ENCODE data around the gene BCL7A. TPM values are rescaled to one million over a fixed set of nuclear protein-coding genes. Genes with fewer than 3 reads are reported as not detected.

BCL7A gene
- total and polyA plus RNA-seq, 9 of the 15 experiments (the other 6 are each of a cell fraction or from before 2014, with no cell fraction given) = 0.25 to 21.9 (median 14.9) TPM

DNA sequence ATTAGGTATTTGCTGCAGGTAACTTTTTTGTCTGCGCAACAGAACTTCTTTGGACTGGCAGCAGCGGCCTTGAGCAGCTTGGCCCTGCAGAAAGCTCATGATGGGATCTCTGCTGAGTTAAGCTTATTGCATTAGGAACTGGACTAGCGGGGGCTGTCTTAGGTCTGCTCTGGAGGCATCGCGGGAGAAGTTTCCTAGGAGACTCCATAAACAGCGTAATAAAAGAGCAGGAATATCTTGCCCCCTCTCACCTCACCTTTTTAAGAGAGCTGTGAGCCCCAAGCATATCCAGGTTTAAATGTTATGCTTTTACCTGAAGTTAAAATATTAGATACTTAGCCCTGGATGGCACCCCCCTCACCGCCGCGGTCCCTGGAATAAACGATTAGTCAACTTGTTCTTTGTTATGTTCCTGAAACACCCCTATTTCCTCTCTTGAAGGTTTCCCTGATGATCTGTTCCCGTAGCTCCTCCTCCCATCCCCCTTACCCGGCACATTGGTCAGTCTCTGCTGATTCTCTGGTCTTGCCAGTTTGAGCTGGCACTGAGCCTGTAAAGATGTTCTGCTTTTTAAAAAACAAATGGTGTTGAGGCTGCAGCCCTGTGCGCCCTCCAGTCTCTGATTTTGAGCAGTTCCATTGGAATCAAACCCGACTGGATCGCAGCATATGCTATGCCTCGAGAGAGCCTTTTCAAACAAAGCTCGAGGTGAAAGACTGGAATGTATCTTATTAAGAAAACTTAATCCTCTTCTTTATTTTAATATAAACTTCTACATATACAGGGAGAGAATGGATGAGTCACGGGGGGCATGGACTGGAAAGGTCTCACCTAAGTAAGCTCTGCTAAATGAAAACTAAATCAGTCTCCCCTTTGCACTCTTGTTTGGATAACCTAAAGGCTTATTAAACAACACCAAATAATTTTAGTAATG lies 58.7 kb downstream of the BCL7A start (continued):
- TF ChIP-seq TBP (optimal IDR thresholded peaks at IDR 0.05; ENCODE audit: low read depth, low read length) = peak; percentile 32
- TF ChIP-seq ATF7 (IDR thresholded peaks at IDR 0.05) = 0 out of 2 replicates have a peak, but pooled peaks have one; percentile 9
- TF ChIP-seq CBFA2T2 (conservative IDR thresholded peaks at IDR 0.05) = no peak
- TF ChIP-seq CREB1 (IDR thresholded peaks at IDR 0.05) = no peak
- TF ChIP-seq CREB1 (CRISPR knock-in tag; IDR thresholded peaks at IDR 0.05) = no peak
- TF ChIP-seq ZNF354B (CRISPR knock-in tag; IDR thresholded peaks at IDR 0.05) = no peak
- TF ChIP-seq CEBPG (CRISPR knock-in tag; IDR thresholded peaks at IDR 0.05) = no peak
- no peak for TF ChIP-seq CEBPG (tag; conservative IDR thresholded peaks at IDR 0.05 in 1 of 2, IDR thresholded peaks at IDR 0.05 in 1 of 2)
- TF ChIP-seq, protein P1, sequence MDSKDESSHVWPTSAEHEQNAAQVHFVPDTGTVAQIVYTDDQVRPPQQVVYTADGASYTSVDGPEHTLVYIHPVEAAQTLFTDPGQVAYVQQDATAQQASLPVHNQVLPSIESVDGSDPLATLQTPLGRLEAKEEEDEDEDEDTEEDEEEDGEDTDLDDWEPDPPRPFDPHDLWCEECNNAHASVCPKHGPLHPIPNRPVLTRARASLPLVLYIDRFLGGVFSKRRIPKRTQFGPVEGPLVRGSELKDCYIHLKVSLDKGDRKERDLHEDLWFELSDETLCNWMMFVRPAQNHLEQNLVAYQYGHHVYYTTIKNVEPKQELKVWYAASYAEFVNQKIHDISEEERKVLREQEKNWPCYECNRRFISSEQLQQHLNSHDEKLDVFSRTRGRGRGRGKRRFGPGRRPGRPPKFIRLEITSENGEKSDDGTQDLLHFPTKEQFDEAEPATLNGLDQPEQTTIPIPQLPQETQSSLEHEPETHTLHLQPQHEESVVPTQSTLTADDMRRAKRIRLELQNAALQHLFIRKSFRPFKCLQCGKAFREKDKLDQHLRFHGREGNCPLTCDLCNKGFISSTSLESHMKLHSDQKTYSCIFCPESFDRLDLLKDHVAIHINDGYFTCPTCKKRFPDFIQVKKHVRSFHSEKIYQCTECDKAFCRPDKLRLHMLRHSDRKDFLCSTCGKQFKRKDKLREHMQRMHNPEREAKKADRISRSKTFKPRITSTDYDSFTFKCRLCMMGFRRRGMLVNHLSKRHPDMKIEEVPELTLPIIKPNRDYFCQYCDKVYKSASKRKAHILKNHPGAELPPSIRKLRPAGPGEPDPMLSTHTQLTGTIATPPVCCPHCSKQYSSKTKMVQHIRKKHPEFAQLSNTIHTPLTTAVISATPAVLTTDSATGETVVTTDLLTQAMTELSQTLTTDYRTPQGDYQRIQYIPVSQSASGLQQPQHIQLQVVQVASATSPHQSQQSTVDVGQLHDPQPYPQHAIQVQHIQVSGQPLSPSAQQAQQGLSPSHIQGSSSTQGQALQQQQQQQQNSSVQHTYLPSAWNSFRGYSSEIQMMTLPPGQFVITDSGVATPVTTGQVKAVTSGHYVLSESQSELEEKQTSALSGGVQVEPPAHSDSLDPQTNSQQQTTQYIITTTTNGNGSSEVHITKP (IDR thresholded peaks at IDR 0.05; ENCODE audit: partially characterized antibody) = peak; percentile 92
- TF ChIP-seq, protein P2, sequence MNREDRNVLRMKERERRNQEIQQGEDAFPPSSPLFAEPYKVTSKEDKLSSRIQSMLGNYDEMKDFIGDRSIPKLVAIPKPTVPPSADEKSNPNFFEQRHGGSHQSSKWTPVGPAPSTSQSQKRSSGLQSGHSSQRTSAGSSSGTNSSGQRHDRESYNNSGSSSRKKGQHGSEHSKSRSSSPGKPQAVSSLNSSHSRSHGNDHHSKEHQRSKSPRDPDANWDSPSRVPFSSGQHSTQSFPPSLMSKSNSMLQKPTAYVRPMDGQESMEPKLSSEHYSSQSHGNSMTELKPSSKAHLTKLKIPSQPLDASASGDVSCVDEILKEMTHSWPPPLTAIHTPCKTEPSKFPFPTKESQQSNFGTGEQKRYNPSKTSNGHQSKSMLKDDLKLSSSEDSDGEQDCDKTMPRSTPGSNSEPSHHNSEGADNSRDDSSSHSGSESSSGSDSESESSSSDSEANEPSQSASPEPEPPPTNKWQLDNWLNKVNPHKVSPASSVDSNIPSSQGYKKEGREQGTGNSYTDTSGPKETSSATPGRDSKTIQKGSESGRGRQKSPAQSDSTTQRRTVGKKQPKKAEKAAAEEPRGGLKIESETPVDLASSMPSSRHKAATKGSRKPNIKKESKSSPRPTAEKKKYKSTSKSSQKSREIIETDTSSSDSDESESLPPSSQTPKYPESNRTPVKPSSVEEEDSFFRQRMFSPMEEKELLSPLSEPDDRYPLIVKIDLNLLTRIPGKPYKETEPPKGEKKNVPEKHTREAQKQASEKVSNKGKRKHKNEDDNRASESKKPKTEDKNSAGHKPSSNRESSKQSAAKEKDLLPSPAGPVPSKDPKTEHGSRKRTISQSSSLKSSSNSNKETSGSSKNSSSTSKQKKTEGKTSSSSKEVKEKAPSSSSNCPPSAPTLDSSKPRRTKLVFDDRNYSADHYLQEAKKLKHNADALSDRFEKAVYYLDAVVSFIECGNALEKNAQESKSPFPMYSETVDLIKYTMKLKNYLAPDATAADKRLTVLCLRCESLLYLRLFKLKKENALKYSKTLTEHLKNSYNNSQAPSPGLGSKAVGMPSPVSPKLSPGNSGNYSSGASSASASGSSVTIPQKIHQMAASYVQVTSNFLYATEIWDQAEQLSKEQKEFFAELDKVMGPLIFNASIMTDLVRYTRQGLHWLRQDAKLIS (CRISPR knock-in tag; IDR thresholded peaks at IDR 0.05) = 0 out of 2 replicates have a peak, but pooled peaks have one; percentile 64
- no peak for TF ChIP-seq ZC3H4 (CRISPR knock-in tag; IDR thresholded peaks at IDR 0.05; ENCODE audit: borderline replicate concordance)
- peak in 1 of 2 experiments; percentile 12; a peak in 1 of 4 replicates for TF ChIP-seq HDAC1 (IDR thresholded peaks at IDR 0.05)
- TF ChIP-seq, protein P3, sequence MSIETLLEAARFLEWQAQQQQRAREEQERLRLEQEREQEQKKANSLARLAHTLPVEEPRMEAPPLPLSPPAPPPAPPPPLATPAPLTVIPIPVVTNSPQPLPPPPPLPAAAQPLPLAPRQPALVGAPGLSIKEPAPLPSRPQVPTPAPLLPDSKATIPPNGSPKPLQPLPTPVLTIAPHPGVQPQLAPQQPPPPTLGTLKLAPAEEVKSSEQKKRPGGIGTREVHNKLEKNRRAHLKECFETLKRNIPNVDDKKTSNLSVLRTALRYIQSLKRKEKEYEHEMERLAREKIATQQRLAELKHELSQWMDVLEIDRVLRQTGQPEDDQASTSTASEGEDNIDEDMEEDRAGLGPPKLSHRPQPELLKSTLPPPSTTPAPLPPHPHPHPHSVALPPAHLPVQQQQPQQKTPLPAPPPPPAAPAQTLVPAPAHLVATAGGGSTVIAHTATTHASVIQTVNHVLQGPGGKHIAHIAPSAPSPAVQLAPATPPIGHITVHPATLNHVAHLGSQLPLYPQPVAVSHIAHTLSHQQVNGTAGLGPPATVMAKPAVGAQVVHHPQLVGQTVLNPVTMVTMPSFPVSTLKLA (conservative IDR thresholded peaks at IDR 0.05) = 0 out of 4 replicates have a peak, but pooled peaks of 1 of the 2 experiments have one; percentile 9
- TF ChIP-seq, protein P4, sequence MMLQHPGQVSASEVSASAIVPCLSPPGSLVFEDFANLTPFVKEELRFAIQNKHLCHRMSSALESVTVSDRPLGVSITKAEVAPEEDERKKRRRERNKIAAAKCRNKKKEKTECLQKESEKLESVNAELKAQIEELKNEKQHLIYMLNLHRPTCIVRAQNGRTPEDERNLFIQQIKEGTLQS (IDR thresholded peaks at IDR 0.05) = 0 out of 2 replicates have a peak, but pooled peaks have one; percentile 11
- TF ChIP-seq, protein P4 (CRISPR knock-in tag; conservative IDR thresholded peaks at IDR 0.05) = no peak
- TF ChIP-seq CBX1 (IDR thresholded peaks at IDR 0.05; ENCODE audit: low read depth) = no peak
